B cell (primary cell): Measurements from ENCODE around the gene HGS. TPM values are rescaled to one million over a fixed set of nuclear protein-coding genes. Genes with fewer than 3 reads are reported as not detected.

ENCODE experiments used
- ATAC-seq: fragments of 200-7000 bp; cut with Tn5 transposase; one replicate; pipeline ENCODE4 v1.10.0; 2021; ENCODE audit warnings: low read depth, mild to moderate bottlenecking, moderate number of reproducible peaks, moderate library complexity
- CTCF ChIA-PET: fragments of 350-600 bp; sonication (Branson Sonifier 250); formaldehyde crosslinking; loops from one replicate; lab custom pipeline; 2021; ENCODE audit warnings: antibody characterized with exemption, inconsistent platforms; lab: Charles Lee
- POLR2A ChIA-PET: fragments of 350-600 bp; sonication (Branson Sonifier 250); formaldehyde crosslinking; loops from one replicate; lab custom pipeline; 2021; ENCODE audit warnings: antibody characterized with exemption; lab: Charles Lee
- DNase-seq: peaks from one replicate; pipeline ENCODE4 v3.0.0; 2013
- H2AFZ ChIP-seq: 2 replicates; pipeline ENCODE4 v1.6.1; 2012; ENCODE audit warnings: mild to moderate bottlenecking, low read depth, low read length; ENCODE audit not compliant: insufficient read depth, poor library complexity, severe bottlenecking
- H3K27ac ChIP-seq, 2 donors: 1 replicate in 1 of 2; 2 replicates in 1 of 2; pipeline ENCODE4 v1.5.1; 2012 to 2013; ENCODE audit warnings: low read length in 2 of 2, mild to moderate bottlenecking in 2 of 2, moderate library complexity in 1 of 2
- H3K27me3 ChIP-seq, 4 experiments: fragments of 200-600 bp in 1 of 4; sonication (generic) in 1 of 4; replicated peaks in 1 of 4; 1 replicate in 2 of 4; 2 replicates in 2 of 4; pipeline versions ENCODE4 v1.6.1 to v1.7.0; 2013 to 2016; ENCODE audit warnings: low read length in 3 of 4, mild to moderate bottlenecking in 2 of 4, mixed read lengths in 1 of 4, moderate library complexity in 1 of 4; ENCODE audit not compliant: insufficient read depth in 4 of 4, control insufficient read depth in 3 of 4; ENCODE audit errors: control extremely low read depth in 1 of 4
- H3K36me3 ChIP-seq, 2 experiments: replicated peaks in 1 of 2; 1 replicate in 1 of 2; 2 replicates in 1 of 2; pipeline versions ENCODE4 v1.6.1 to v1.7.1; 2013; ENCODE audit warnings: low read length in 1 of 2; ENCODE audit not compliant: insufficient read depth in 2 of 2, control insufficient read depth in 1 of 2; ENCODE audit errors: control extremely low read depth in 1 of 2, extremely low read depth in 1 of 2
- H3K4me1 ChIP-seq, 2 donors: fragments of 200-600 bp in 1 of 2; sonication (generic) in 1 of 2; 1 replicate in 1 of 2; 2 replicates in 1 of 2; pipeline versions ENCODE4 v1.5.1 to v1.6.1; 2013 to 2017; ENCODE audit warnings: low read length in 2 of 2; ENCODE audit not compliant: control insufficient read depth in 2 of 2, insufficient read depth in 2 of 2
- H3K4me2 ChIP-seq: replicated peaks from 2 replicates; pipeline ENCODE3; 2012; ENCODE audit warnings: mild to moderate bottlenecking, low read depth, low read length; ENCODE audit not compliant: poor library complexity, severe bottlenecking
- H3K4me3 ChIP-seq, 5 experiments: fragments of 200-600 bp in 1 of 5; sonication (generic) in 1 of 5; 1 replicate in 3 of 5; 2 replicates in 2 of 5; pipeline versions ENCODE4 v1.5.1 to v1.7.0; 2011 to 2016; ENCODE audit warnings: low read length in 4 of 5, mild to moderate bottlenecking in 4 of 5, low read depth in 2 of 5, control low read depth in 1 of 5, moderate library complexity in 1 of 5; ENCODE audit not compliant: insufficient read depth in 1 of 5; ENCODE audit errors: control extremely low read depth in 1 of 5, extremely low read depth in 1 of 5
- H3K79me2 ChIP-seq: fragments of 200-600 bp; sonication (generic); one replicate; pipeline ENCODE4 v1.6.0; 2016; ENCODE audit warnings: low read length; ENCODE audit not compliant: control insufficient read depth, insufficient read depth
- H3K9ac ChIP-seq: fragments of 200-600 bp; sonication (generic); 2 replicates; pipeline ENCODE4 v1.6.1; 2017; ENCODE audit warnings: mild to moderate bottlenecking, low read length, moderate library complexity
- H3K9me3 ChIP-seq, 3 donors: one replicate each; pipeline versions ENCODE4 v1.6.1 to v1.7.1; 2013; ENCODE audit warnings: low read length in 2 of 3; ENCODE audit not compliant: control insufficient read depth in 2 of 3, insufficient read depth in 1 of 3; ENCODE audit errors: control extremely low read depth in 1 of 3
- H4K20me1 ChIP-seq: 2 replicates; pipeline ENCODE4 v1.6.0; 2012; ENCODE audit warnings: mild to moderate bottlenecking, low read length; ENCODE audit not compliant: insufficient read depth, control insufficient read depth, poor library complexity, severe bottlenecking
- H3K27ac Mint-ChIP-seq: one replicate; pipeline ENCODE4 v1.8.0; 2021; ENCODE audit warnings: mixed read lengths
- H3K27me3 Mint-ChIP-seq: one replicate; pipeline ENCODE4 v1.8.0; 2021; ENCODE audit warnings: mixed read lengths
- H3K4me1 Mint-ChIP-seq: one replicate; pipeline ENCODE4 v1.8.0; 2021; ENCODE audit warnings: mixed read lengths
- H3K4me3 Mint-ChIP-seq: one replicate; pipeline ENCODE4 v1.8.0; 2021; ENCODE audit warnings: mixed read lengths
- H3K9me3 Mint-ChIP-seq: one replicate; pipeline ENCODE4 v1.8.0; 2022; ENCODE audit warnings: mixed read lengths; ENCODE audit not compliant: insufficient read depth
- CTCF ChIP-seq: fragments of 200-600 bp; IDR thresholded peaks from one replicate; pipeline ENCODE4 v1.8.0; 2022; ENCODE audit warnings: antibody characterized with exemption, mild to moderate bottlenecking
- EZH2 ChIP-seq: IDR thresholded peaks from 2 replicates; pipeline ENCODE4 v1.6.1; 2012; ENCODE audit warnings: borderline replicate concordance, low read depth, mild to moderate bottlenecking, moderate library complexity, low read length; ENCODE audit not compliant: insufficient read depth, poor library complexity, severe bottlenecking
- WGBS: methylation state at CpG from one replicate; pipeline ENCODE4 v1.1.5; 2013; ENCODE audit warnings: missing lambda C conversion rate; ENCODE audit not compliant: insufficient coverage; 5-methylcytosine and 5-hydroxymethylcytosine counted together
- intact Hi-C: fragments of 100-400 bp; cut with micrococcal nuclease; formaldehyde crosslinking; loops from one replicate; pipeline ENCODE4 v1.10.0; 2022
- polyA plus RNA-seq: library from polyadenylated mRNA; depleted of rRNA; stranded (reverse); fragments of >200 nt; gene quantifications from 2 replicates; pipeline ENCODE4 v1.2.3, GENCODE V29; 2012
- total RNA-seq, 2 donors: library from RNA; stranded (reverse); fragments of 120-200 nt in 1 of 2; gene quantifications; 1 replicate in 1 of 2; 2 replicates in 1 of 2; pipeline versions ENCODE4 v1.2.3 to v1.2.4, GENCODE V29; 2013 to 2022

HGS gene
- total and polyA plus RNA-seq, 2 donors (not counting 1 experiment from before 2014, with no cell fraction given): 184 to 220 TPM

GRCh38 chr17:81691608-81692007, 7.8 kb downstream of the HGS start:
- H3K79me2 ChIP-seq: peaks cover 58% of the 10 kb centered on the region
- H2AFZ ChIP-seq: no peak overlapping the region
- no peak for ATAC-seq
- no peak overlapping the region for H3K9ac ChIP-seq
- no peak for DNase-seq
- no peak overlapping the region for H3K27ac Mint-ChIP-seq
- no peaks in the 10 kb centered on the region for H3K27me3 Mint-ChIP-seq
- H3K27me3 ChIP-seq: no peaks in the 10 kb centered on the region
- no peak overlapping the region for H3K4me3 ChIP-seq
- H3K9me3 ChIP-seq: no peaks in the 10 kb centered on the region
- H3K4me1 ChIP-seq: no peaks in the 10 kb centered on the region
- H3K36me3 ChIP-seq: peaks cover 0 to 77% of the 10 kb centered on the region in 2 experiments
- intact Hi-C loops: no loop called here
- ChIA-PET POLR2A (no interaction called here), CTCF (no interaction called here)
- TF ChIP-seq EZH2 (no peak), CTCF (no peak)
- H4K20me1 ChIP-seq: peaks cover 74% of the 10 kb centered on the region
- no peak overlapping the region for H3K4me2 ChIP-seq
- H3K4me3 Mint-ChIP-seq: no peak overlapping the region
- 97% methylated on average over 20 of the region's 20 CpGs for WGBS
- no peak overlapping the region for H3K27ac ChIP-seq
- peaks cover 4% of the 10 kb centered on the region for H3K4me1 Mint-ChIP-seq
- no peaks in the 10 kb centered on the region for H3K9me3 Mint-ChIP-seq

GRCh38 chr17:81693509-81694210, 9.8 kb downstream of the HGS start:
- Histone ChIP-seq H4K20me1 (peaks cover 59% of the 10 kb centered on the region), H3K4me3 (no peak overlapping the region), H3K4me1 (no peaks in the 10 kb centered on the region), H2AFZ (no peak overlapping the region), H3K9ac (no peak overlapping the region), H3K9me3 (no peaks in the 10 kb centered on the region), H3K27me3 (no peaks in the 10 kb centered on the region), H3K27ac (no peak overlapping the region), H3K79me2 (peaks cover 47% of the 10 kb centered on the region), H3K36me3 (peaks cover 0 to 75% of the 10 kb centered on the region in 2 experiments), H3K4me2 (no peak overlapping the region)
- H3K9me3 Mint-ChIP-seq: no peaks in the 10 kb centered on the region
- TF ChIP-seq CTCF: no peak
- TF ChIP-seq EZH2: no peak
- ATAC-seq: no peak
- no peak overlapping the region for H3K4me3 Mint-ChIP-seq
- DNase-seq: no peak
- CTCF ChIA-PET: no interaction called here
- H3K4me1 Mint-ChIP-seq: no peaks in the 10 kb centered on the region
- no peak overlapping the region for H3K27ac Mint-ChIP-seq
- intact Hi-C loops: no loop called here
- H3K27me3 Mint-ChIP-seq: no peaks in the 10 kb centered on the region
- 95% methylated on average over 25 of the region's 35 CpGs for WGBS
- POLR2A ChIA-PET: interaction anchor here (0.6 kb wide), 1 partner anchor 192 kb away, joined by 8 read pairs; no protein-coding TSS in a partner anchor
